UCSD-AML1 (cell line): ENCODE measurements around the gene BABAM1.

Source experiments
- DNase-seq: peaks from one replicate; lab custom pipeline; 2025; ENCODE audit not compliant: unreplicated experiment; lab: John Stamatoyannopoulos, UW

Gene BABAM1

DNA sequence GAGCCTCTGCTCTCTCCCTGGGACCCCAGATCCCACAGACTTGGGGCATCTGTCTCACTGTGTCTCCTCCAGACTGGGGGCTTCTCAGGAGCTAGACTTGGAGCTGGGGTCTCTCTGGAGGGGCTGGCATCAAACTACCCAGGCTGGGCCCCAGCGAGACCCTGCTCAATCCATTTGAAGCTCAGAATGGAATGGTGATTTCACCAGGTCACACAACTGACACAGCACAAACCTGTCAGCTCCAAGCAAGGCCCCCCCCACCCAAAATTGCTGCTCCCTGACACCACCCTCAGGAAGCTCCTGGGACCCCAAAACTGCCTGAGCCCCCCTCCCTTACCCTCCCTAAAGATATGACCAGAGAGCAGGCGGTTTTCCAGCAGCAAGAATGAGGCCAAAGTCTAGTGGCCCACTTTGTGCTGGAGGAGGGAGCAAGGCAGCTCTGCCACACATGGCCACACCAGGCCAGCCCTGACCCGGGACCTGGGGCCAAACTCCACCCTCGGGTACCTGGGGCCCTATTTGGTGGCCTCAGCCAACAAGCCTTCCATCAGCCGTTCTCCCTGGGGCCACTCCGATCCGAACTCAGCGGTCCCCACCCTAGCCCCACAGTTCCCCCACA lies 23.9 kb upstream of the BABAM1 start:
- DNase-seq: no peak

GRCh38 chr19:17243830-17244617 lies 23.2 kb upstream of the BABAM1 start:
- no peak for DNase-seq

GRCh38 chr19:17244618-17245534 lies 22.4 kb upstream of the BABAM1 start:
- no peak for DNase-seq

GRCh38 chr19:17245535-17245984 lies 21.7 kb upstream of the BABAM1 start, which contains the start of gene NR2F6:
Gene NR2F6 (minus strand): TSS chr19:17245919. CDS start chr19:17245220, 699 bp downstream.
- no peak for DNase-seq

- DNase-seq: no peak
Observed at GRCh38 chr19:17246681-17247425, 20.4 kb upstream of the BABAM1 start.

- DNase-seq: no peak
Observed at GRCh38 chr19:17248011-17248776, 19.0 kb upstream of the BABAM1 start.

- no peak for DNase-seq
Observed at GRCh38 chr19:17249887-17250548, 17.2 kb upstream of the BABAM1 start.

DNA sequence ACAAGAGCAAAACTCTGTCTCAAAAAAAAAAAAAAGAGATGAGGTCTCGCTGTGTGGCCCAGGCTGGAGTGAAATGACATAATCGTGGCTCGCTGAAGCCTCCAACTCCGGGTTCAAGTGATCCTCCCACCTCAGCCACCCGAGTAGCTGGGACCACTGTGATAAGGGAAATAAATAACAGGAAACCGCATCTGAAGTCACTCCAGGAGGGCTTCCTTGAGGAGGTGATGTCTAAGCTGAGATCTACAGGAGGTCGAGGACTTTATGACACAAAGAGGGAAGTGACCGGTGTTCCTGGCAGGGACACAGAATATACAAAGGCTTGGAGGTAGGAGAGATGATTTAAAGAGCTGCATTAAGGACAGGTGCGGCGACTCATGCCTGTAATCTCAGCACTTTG lies 12.6 kb upstream of the BABAM1 start:
- no peak for DNase-seq

DNA sequence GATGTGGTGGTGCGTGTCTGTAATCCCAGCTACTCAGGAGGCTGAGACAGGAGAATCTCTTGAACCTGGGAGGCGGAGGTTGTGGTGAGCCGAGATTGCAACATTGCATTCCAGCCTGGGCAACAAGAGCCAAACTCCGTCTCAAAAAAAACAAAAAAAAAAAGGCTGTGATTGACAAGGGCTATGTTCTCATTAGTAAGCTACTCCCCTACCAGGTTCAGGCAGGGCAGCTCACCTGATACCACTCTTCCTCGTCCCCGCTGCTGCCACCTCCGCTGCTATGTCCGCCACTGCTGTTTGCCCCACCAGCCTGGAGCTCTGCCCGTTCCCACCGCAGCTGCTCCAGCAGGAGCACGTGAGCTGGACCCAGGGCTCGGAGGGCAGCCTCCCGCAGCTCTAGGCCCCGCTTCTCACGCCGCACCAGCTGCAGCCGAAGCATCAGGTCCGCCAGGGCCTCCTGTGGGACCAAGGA lies 12.1 kb upstream of the BABAM1 start:
- no peak for DNase-seq

- no peak for DNase-seq
Observed at GRCh38 chr19:17256130-17256529, 11.1 kb upstream of the BABAM1 start.

- DNase-seq: no peak
Observed at GRCh38 chr19:17259118-17259780, 8.0 kb upstream of the BABAM1 start.

- DNase-seq: no peak
Observed at GRCh38 chr19:17259934-17260333, 7.3 kb upstream of the BABAM1 start.

DNA sequence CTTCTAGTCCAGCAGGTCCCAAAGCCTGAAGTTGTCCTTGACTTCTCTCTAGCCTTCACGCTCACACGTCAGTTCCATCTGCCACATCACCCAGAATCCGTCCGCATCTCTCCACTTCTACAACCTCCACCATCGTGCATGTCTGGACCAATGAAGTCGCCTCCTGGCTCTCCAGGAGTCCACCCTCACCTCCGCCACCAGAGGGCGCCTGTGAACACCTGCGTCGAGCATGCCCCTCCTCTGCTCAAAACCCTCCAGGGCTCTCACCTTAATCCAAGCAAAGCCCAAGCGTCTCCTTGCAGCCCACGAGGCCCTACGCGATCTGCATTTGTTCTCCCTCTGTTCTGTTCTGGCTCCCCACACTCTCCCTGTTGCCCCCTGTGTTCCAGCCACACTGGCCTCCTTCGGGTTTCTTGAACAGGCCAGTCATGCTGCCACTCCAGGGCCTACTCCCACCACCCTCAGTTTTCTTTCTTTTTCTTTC lies 6.4 kb upstream of the BABAM1 start:
- DNase-seq: peak; percentile 80

GRCh38 chr19:17262557-17262956 lies 4.7 kb upstream of the BABAM1 start:
- DNase-seq: no peak

DNA sequence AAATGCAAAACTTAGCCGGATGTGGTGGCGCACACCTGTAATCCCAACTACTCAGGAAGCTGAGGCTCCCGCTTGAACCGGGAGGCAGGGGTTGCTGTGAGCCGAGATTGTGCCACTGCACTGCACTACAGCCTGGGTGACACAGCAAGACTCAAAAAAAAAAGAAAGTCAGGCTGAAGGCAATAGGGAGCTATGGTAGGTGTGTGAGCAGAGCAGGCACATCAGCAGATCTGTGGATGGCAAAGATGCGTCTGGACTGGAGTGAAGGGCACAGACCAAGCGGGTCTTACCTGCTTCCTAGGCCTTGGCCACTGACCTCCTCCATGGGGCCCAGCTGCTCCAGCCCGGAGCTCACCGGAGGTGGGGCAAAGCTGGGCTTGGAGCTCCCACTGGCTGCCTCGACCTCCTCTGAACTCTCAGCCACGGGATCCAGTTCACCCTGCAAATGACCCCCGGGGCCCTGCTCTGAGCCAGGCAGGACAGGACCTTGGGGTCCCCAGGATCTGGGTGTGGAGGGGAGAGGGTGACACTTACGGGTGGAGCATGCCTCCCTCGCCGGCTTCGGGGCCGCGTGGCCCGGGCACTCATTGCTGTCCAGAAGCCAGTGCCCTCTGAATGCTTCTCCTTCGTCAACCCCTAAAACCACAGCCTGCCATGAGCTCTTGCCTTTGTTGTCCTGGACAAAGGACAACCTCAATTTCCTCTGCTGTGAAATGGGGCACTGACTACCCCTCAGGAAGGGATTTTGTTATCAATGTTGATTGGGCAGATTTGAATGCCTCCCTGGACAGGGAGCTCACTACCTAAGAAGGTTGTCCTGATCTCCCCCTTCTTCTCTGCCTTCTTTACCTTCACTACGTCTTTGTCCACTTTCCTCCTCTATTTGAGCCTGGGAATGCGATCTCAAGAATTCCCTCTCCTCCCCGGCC lies 3.3 kb upstream of the BABAM1 start:
- DNase-seq: no peak

- peak; percentile 34 for DNase-seq
Observed at GRCh38 chr19:17264641-17264979, 2.6 kb upstream of the BABAM1 start, which contains the start of gene USHBP1. Gene USHBP1 (minus strand): TSS chr19:17264745. CDS start chr19:17264299, 446 bp downstream.

DNA sequence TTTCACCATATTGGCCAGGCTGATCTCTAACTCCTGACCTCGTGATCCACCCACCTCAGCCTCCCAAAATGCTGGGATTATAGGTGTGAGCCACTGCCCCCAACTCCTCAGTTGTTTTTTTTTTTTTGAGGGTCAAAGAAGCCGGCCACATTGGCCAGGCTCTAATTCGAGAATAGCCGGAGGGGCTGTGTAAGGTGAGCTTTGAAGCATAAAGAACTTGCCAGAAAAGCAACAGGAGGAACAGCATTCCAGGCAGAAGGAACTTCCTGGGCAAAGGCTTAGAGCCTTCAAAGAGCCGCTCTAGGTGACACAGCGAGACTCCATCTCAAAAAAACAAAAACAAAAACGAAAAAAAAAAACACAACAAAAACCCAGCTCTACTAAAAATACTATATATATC lies 1.2 kb upstream of the BABAM1 start:
- DNase-seq: no peak

GRCh38 chr19:17266589-17266974 lies 661 bp upstream of the BABAM1 start:
- DNase-seq: no peak
